Measurements from ENCODE around the gene IFNL1.
"Not testable (repeated sequence)": the region's sequence is repeated elsewhere in the genome, so short reads cannot be mapped to it uniquely, and the experiment has no call there.

IFNL1 gene

DNA sequence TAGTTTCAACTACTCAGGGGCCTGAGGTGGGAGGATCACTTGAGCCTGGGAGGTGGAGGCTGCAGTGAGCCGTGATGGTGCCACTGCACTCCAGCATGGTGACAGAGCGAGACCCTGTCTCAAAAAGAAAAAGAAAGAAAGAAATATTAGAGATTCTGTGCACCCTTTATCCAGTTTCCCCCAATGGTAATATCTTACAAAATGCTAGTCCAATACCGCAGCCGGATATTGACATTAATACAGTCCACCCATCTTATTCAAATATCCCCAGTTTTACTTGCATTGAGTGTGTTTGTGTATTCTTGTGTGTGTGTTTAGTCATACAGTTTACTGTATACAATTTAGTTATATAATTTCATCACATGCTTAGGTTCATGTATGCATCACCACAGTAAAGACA is 39.0 kb upstream of the IFNL1 start:
- no peak overlapping the region for H3K27ac ChIP-seq (ENCODE audit: low read length)
- H3K9ac ChIP-seq (ENCODE audit: low read length in 2 of 2) = no peak overlapping the region
- no peaks in the 10 kb centered on the region for H3K9me3 ChIP-seq (ENCODE audit: control insufficient read depth in 2 of 2, low read length in 2 of 2)
- H3K27me3 ChIP-seq (ENCODE audit: control insufficient read depth in 1 of 2, insufficient read depth in 2 of 2, low read length in 2 of 2) = peaks cover 15 to 23% of the 10 kb centered on the region in 2 donors
- H3K36me3 ChIP-seq (ENCODE audit: control insufficient read depth in 2 of 2, insufficient read depth in 2 of 2, low read length in 2 of 2) = no peaks in the 10 kb centered on the region
- no peaks in the 10 kb centered on the region for H3K4me1 ChIP-seq (ENCODE audit: control insufficient read depth, insufficient read depth, low read length)
- no peak overlapping the region for H3K4me3 ChIP-seq (ENCODE audit: low read length in 2 of 2)

GRCh38 chr19:39261704-39262103 is 34.5 kb upstream of the IFNL1 start:
- Histone ChIP-seq H3K9ac (ENCODE audit: low read length in 2 of 2) (no peak overlapping the region), H3K27me3 (ENCODE audit: control insufficient read depth in 1 of 2, insufficient read depth in 2 of 2, low read length in 2 of 2) (peaks cover 33 to 53% of the 10 kb centered on the region in 2 donors), H3K9me3 (ENCODE audit: control insufficient read depth in 2 of 2, low read length in 2 of 2) (no peaks in the 10 kb centered on the region), H3K4me1 (ENCODE audit: control insufficient read depth, insufficient read depth, low read length) (peaks cover 2% of the 10 kb centered on the region), H3K36me3 (ENCODE audit: control insufficient read depth in 2 of 2, insufficient read depth in 2 of 2, low read length in 2 of 2) (no peaks in the 10 kb centered on the region), H3K4me3 (ENCODE audit: low read length in 2 of 2) (no peak overlapping the region), H3K27ac (ENCODE audit: low read length) (no peak overlapping the region)

DNA sequence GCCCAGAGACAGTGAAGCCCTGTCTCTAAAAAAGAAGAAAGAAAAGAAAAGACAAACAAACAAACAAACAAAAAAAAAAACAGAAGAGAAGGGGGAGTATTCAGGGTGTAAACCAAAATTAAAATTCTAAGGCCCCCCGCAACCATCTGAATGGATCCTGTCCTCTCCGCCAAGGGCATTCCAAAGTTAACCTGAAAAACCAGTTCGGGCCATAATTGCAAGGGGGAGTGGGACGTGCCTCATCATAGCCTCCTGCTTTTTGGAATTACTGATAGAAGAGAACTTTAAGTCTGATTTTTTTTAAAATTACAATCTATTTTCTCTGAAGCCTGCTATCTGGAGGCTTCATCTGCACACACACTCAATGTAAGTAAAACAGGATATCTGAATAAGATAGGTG is 33.7 kb upstream of the IFNL1 start:
- Histone ChIP-seq H3K4me1 (ENCODE audit: control insufficient read depth, insufficient read depth, low read length) (peaks cover 2% of the 10 kb centered on the region), H3K27ac (ENCODE audit: low read length) (no peak overlapping the region), H3K4me3 (ENCODE audit: low read length in 2 of 2) (no peak overlapping the region), H3K36me3 (ENCODE audit: control insufficient read depth in 2 of 2, insufficient read depth in 2 of 2, low read length in 2 of 2) (no peaks in the 10 kb centered on the region), H3K9ac (ENCODE audit: low read length in 2 of 2) (no peak overlapping the region), H3K27me3 (ENCODE audit: control insufficient read depth in 1 of 2, insufficient read depth in 2 of 2, low read length in 2 of 2) (peaks cover 33 to 53% of the 10 kb centered on the region in 2 donors), H3K9me3 (ENCODE audit: control insufficient read depth in 2 of 2, low read length in 2 of 2) (no peaks in the 10 kb centered on the region)

GRCh38 chr19:39263912-39264305 is 32.3 kb upstream of the IFNL1 start:
- no peaks in the 10 kb centered on the region for H3K36me3 ChIP-seq (ENCODE audit: control insufficient read depth in 2 of 2, insufficient read depth in 2 of 2, low read length in 2 of 2)
- no peak overlapping the region for H3K9ac ChIP-seq (ENCODE audit: low read length in 2 of 2)
- peaks cover 2% of the 10 kb centered on the region for H3K4me1 ChIP-seq (ENCODE audit: control insufficient read depth, insufficient read depth, low read length)
- H3K27me3 ChIP-seq (ENCODE audit: control insufficient read depth in 1 of 2, insufficient read depth in 2 of 2, low read length in 2 of 2) = peaks cover 30 to 53% of the 10 kb centered on the region in 2 donors
- H3K9me3 ChIP-seq (ENCODE audit: control insufficient read depth in 2 of 2, low read length in 2 of 2) = no peaks in the 10 kb centered on the region
- H3K27ac ChIP-seq (ENCODE audit: low read length) = no peak overlapping the region
- no peak overlapping the region for H3K4me3 ChIP-seq (ENCODE audit: low read length in 2 of 2)

DNA sequence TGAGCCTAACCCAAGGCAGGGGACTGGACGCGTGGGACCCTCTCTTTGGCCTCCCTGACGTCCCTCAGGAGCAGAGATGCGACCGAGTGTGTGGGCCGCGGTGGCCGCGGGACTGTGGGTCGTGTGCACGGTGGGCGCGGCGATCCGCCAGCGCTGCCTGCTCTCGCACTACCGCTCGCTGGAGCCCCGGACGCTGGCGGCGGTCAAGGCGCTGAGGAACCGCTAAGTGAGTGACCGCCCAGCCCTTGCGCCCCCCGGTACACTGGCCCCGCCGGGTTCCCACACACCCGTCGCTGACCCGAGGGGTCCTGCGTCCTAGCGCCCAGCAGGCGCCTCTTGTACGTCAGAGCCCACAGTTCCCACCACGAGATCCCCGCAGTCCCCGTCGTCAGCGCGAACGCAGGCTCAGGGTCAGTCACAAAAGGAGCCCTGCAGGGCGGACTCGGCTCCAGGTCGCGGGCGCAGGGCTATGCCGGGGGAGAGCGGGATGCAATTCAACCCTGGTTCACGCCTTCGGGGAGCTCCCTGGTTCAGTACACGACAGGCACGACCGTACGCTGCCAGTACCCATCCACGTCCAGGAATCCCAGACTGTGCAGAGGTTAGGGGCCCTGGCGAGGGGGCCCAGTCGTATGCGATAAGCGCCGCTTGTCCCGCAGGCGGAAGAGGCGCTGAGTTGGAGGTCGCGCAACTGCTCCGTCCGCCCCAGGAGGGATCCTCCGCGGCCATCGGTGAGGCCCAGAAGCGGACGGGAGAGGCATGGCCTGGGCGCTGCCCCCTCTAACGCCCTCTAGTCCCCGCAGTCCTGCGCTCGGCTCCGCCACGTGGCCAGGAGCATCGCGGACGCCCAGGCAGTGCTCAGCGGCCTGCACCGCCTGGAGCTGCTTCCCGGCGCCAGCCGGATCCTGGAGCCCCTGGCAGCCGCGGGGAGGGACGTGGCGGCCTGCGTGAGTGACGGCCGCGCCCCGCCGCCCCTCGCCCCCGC is 31.6 kb upstream of the IFNL1 start:
- H3K9me3 ChIP-seq (ENCODE audit: control insufficient read depth in 2 of 2, low read length in 2 of 2) = no peaks in the 10 kb centered on the region
- H3K36me3 ChIP-seq (ENCODE audit: control insufficient read depth in 2 of 2, insufficient read depth in 2 of 2, low read length in 2 of 2) = no peaks in the 10 kb centered on the region
- H3K9ac ChIP-seq (ENCODE audit: low read length in 2 of 2) = no peak overlapping the region
- H3K4me3 ChIP-seq (ENCODE audit: low read length in 2 of 2) = no peak overlapping the region
- peaks cover 30 to 49% of the 10 kb centered on the region in 2 donors for H3K27me3 ChIP-seq (ENCODE audit: control insufficient read depth in 1 of 2, insufficient read depth in 2 of 2, low read length in 2 of 2)
- no peak overlapping the region for H3K27ac ChIP-seq (ENCODE audit: low read length)
- peaks cover 2% of the 10 kb centered on the region for H3K4me1 ChIP-seq (ENCODE audit: control insufficient read depth, insufficient read depth, low read length)

DNA sequence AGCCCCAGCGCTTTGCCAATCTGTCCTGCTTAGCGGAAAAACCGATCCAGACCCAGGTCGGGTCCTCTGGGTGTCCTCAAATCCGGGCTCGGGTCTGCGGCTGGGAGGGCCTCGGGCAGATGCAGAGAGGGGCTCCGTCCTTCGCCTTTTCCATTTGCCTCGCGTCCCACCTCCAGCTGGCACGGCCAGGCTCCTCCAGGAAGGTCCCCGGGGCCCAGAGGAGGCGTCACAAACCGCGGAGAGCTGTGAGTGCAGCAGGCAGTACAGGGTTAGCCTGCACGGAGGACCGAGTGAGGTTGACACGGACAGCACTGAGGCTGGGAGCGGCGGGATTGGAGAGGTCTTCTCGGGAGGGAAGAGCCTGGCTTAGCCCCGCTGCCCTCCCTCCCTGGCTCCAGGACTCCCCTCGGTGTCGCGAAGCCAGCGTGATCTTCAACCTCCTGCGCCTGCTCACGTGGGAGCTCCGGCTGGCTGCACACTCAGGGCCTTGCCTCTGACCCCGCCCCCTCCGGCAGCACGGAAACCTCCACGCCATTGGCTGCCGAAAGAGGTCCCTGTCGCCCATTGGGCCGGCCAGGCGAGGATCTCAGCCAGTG is 30.8 kb upstream of the IFNL1 start:
- H3K36me3 ChIP-seq (ENCODE audit: control insufficient read depth in 2 of 2, insufficient read depth in 2 of 2, low read length in 2 of 2) = no peaks in the 10 kb centered on the region
- H3K9me3 ChIP-seq (ENCODE audit: control insufficient read depth in 2 of 2, low read length in 2 of 2) = no peaks in the 10 kb centered on the region
- H3K9ac ChIP-seq (ENCODE audit: low read length in 2 of 2) = no peak overlapping the region
- H3K4me3 ChIP-seq (ENCODE audit: low read length in 2 of 2) = no peak overlapping the region
- H3K4me1 ChIP-seq (ENCODE audit: control insufficient read depth, insufficient read depth, low read length) = peaks cover 2% of the 10 kb centered on the region
- H3K27ac ChIP-seq (ENCODE audit: low read length) = no peak overlapping the region
- H3K27me3 ChIP-seq (ENCODE audit: control insufficient read depth in 1 of 2, insufficient read depth in 2 of 2, low read length in 2 of 2) = peaks cover 34 to 49% of the 10 kb centered on the region in 2 donors

DNA sequence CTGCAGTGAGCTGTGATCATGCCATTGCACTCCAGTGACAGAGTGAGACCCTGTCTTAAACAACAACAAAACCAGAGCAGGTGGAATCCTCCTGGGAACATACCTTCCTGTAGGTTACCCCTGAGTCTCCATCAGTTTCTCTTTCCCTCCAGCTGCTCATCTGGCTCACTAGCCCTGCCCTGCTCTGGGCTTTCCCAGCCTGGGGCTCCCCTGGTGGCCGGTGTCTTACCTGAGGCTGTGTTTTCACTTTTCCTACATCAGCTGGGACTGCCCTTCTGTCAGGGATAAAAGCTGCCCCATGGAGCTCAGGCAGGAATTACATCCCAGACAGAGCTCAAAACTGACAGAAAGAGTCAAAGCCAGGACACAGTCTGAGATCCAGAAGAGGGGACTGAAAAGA is 28.1 kb upstream of the IFNL1 start, which contains the start of gene IFNL2:
Gene IFNL2 (plus strand): TSS at position 312 of the 400 bp plus-strand sequence. CDS start 173 bp downstream, outside the sequence.
- H3K9me3 ChIP-seq (ENCODE audit: control insufficient read depth in 2 of 2, low read length in 2 of 2); H3K4me3 ChIP-seq (ENCODE audit: low read length in 2 of 2); H3K4me1 ChIP-seq (ENCODE audit: control insufficient read depth, insufficient read depth, low read length); H3K9ac ChIP-seq (ENCODE audit: low read length in 2 of 2); H3K27ac ChIP-seq (ENCODE audit: low read length); H3K36me3 ChIP-seq (ENCODE audit: control insufficient read depth in 2 of 2, insufficient read depth in 2 of 2, low read length in 2 of 2): not testable (repeated sequence)
- H3K27me3 ChIP-seq (ENCODE audit: control insufficient read depth in 1 of 2, insufficient read depth in 2 of 2, low read length in 2 of 2) = peaks cover 26 to 29% of the 10 kb centered on the region in 2 donors

GRCh38 chr19:39268531-39269223 is 27.5 kb upstream of the IFNL1 start:
- H3K27ac ChIP-seq (ENCODE audit: low read length); H3K4me1 ChIP-seq (ENCODE audit: control insufficient read depth, insufficient read depth, low read length); H3K4me3 ChIP-seq (ENCODE audit: low read length in 2 of 2); H3K9ac ChIP-seq (ENCODE audit: low read length in 2 of 2); H3K36me3 ChIP-seq (ENCODE audit: control insufficient read depth in 2 of 2, insufficient read depth in 2 of 2, low read length in 2 of 2); H3K9me3 ChIP-seq (ENCODE audit: control insufficient read depth in 2 of 2, low read length in 2 of 2): not testable (repeated sequence)
- peaks cover 22 to 26% of the 10 kb centered on the region in 2 donors for H3K27me3 ChIP-seq (ENCODE audit: control insufficient read depth in 1 of 2, insufficient read depth in 2 of 2, low read length in 2 of 2)

- not testable (repeated sequence) for H3K4me1 ChIP-seq (ENCODE audit: control insufficient read depth, insufficient read depth, low read length); H3K4me3 ChIP-seq (ENCODE audit: low read length in 2 of 2); H3K36me3 ChIP-seq (ENCODE audit: control insufficient read depth in 2 of 2, insufficient read depth in 2 of 2, low read length in 2 of 2); H3K27ac ChIP-seq (ENCODE audit: low read length); H3K9ac ChIP-seq (ENCODE audit: low read length in 2 of 2); H3K9me3 ChIP-seq (ENCODE audit: control insufficient read depth in 2 of 2, low read length in 2 of 2)
- H3K27me3 ChIP-seq (ENCODE audit: control insufficient read depth in 1 of 2, insufficient read depth in 2 of 2, low read length in 2 of 2) = peaks cover 15 to 21% of the 10 kb centered on the region in 2 donors
Measured at GRCh38 chr19:39269369-39269768, 26.8 kb upstream of the IFNL1 start.

DNA sequence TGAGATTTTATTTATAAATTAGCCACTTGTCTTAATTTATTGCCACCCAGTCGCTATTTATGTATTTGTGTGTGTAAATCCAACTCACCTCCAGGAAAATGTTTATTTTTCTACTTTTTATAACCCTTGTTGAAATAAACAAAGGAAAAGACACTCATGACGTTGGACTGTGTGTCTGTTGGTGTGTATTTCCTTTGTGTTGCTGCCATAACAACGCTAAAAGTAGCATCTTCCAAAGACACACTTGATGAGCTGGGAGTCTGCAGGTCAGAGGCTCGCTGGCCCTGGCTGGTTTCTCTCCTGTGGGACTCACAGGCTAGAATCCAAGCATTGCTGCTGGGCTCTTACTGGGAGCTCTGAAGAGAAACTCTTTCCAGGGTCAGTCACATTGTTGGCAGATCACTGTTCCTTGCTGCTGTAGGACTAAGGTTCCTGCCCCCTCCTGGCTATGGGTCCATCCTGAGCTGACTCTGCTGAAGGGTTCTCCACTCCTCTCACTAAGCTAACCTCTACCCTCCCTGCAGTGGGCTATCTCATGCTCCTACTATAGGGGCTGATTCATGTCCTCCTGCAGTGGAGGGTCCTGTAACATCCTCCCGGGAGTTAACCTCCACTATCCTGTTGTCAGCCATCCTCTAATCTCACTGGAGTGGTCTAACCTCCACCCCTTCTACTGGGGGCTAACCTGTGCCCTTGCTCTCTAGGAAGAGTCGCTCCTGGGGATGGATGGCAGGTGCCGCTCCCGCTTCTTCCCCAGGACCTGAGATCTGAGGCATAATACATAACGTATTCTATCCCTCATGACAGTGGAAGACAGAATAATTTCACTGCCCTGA is 26.0 kb upstream of the IFNL1 start:
- Histone ChIP-seq H3K27ac (ENCODE audit: low read length) (no peak overlapping the region), H3K4me3 (ENCODE audit: low read length in 2 of 2) (no peak overlapping the region), H3K27me3 (ENCODE audit: control insufficient read depth in 1 of 2, insufficient read depth in 2 of 2, low read length in 2 of 2) (peaks cover 6 to 14% of the 10 kb centered on the region in 2 donors), H3K36me3 (ENCODE audit: control insufficient read depth in 2 of 2, insufficient read depth in 2 of 2, low read length in 2 of 2) (no peaks in the 10 kb centered on the region), H3K9ac (ENCODE audit: low read length in 2 of 2) (no peak overlapping the region), H3K4me1 (ENCODE audit: control insufficient read depth, insufficient read depth, low read length) (no peaks in the 10 kb centered on the region), H3K9me3 (ENCODE audit: control insufficient read depth in 2 of 2, low read length in 2 of 2) (no peaks in the 10 kb centered on the region)
